ENCODE results near the gene PLCB4. TPM values are rescaled to one million over a fixed set of nuclear protein-coding genes. Genes with fewer than 3 reads are reported as not detected.

PLCB4 gene
- polyA plus RNA-seq, 1 donor (not counting 4 experiments of a cell fraction or from before 2014, with no cell fraction given) = 4.1 TPM

DNA sequence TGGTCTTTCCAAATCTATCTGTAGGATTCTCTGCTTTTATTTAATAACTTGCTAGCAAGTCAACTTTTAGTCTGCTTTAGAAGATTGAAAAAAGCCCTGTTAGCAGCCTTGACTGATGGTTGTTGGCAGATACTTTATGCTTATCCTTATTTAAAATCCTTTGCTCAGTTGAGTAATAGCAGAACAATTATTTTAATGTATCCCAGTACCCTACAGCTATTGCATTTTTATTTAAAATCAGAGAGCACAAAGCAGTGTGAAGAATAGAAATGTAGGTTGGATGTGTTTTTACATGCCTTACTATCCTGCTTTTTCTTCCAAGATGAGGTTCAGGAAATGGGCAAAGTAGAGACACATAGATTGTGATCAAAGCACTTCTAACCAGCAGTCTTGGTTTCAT lies 298.4 kb downstream of the PLCB4 start:
- Histone ChIP-seq H3K9ac (ENCODE audit: control insufficient read depth, extremely low read depth, insufficient read depth, low read length) (no peak overlapping the region), H3K9me3 (ENCODE audit: control insufficient read depth, low read depth, low read length) (no peaks in the 10 kb centered on the region), H3K36me3 (ENCODE audit: control insufficient read depth in 2 of 2, extremely low read depth in 1 of 2, insufficient read depth in 2 of 2, low read length in 2 of 2) (no peaks in the 10 kb centered on the region), H3K9me1 (ENCODE audit: control insufficient read depth, extremely low read depth, insufficient read depth, low read length) (no peaks in the 10 kb centered on the region), H4K20me1 (ENCODE audit: control insufficient read depth, extremely low read depth, insufficient read depth, low read length) (no peaks in the 10 kb centered on the region), H3K79me2 (ENCODE audit: control insufficient read depth, insufficient read depth, low read length) (no peaks in the 10 kb centered on the region), H3K4me3 (ENCODE audit: control insufficient read depth in 2 of 3, extremely low read depth in 1 of 3, insufficient read depth in 2 of 3, low read depth in 1 of 3, low read length in 3 of 3) (no peak overlapping the region), H3K27ac (ENCODE audit: control insufficient read depth, insufficient read depth, low read length) (no peak overlapping the region), H2AFZ (ENCODE audit: control insufficient read depth, low read length) (no peak overlapping the region), H3K4me2 (ENCODE audit: control insufficient read depth, extremely low read depth, insufficient read depth, low read depth, low read length) (no peak overlapping the region), H3K27me3 (ENCODE audit: control insufficient read depth, extremely low read depth, insufficient read depth, low read length) (no peaks in the 10 kb centered on the region), H3K4me1 (ENCODE audit: control insufficient read depth, extremely low read depth, insufficient read depth, low read length) (no peaks in the 10 kb centered on the region)
- no peak for DNase-seq (ENCODE audit: low read depth, low spot score)
- TF ChIP-seq, protein P1, sequence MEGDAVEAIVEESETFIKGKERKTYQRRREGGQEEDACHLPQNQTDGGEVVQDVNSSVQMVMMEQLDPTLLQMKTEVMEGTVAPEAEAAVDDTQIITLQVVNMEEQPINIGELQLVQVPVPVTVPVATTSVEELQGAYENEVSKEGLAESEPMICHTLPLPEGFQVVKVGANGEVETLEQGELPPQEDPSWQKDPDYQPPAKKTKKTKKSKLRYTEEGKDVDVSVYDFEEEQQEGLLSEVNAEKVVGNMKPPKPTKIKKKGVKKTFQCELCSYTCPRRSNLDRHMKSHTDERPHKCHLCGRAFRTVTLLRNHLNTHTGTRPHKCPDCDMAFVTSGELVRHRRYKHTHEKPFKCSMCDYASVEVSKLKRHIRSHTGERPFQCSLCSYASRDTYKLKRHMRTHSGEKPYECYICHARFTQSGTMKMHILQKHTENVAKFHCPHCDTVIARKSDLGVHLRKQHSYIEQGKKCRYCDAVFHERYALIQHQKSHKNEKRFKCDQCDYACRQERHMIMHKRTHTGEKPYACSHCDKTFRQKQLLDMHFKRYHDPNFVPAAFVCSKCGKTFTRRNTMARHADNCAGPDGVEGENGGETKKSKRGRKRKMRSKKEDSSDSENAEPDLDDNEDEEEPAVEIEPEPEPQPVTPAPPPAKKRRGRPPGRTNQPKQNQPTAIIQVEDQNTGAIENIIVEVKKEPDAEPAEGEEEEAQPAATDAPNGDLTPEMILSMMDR (optimal IDR thresholded peaks at IDR 0.05 in 1 of 3, IDR thresholded peaks at IDR 0.05 in 1 of 3, conservative IDR thresholded peaks at IDR 0.05 in 1 of 3; ENCODE audit: extremely low read depth in 1 of 3, insufficient read depth in 2 of 3, low read length in 3 of 3) = no peak
- no peak for TF ChIP-seq EZH2 (IDR thresholded peaks at IDR 0.05; ENCODE audit: low read length)
- dilution Hi-C loops (cut with MboI; ENCODE audit: extremely low pct_ligation_motif_present, low sequenced_read_pairs) = no loop called here
- FAIRE-seq = no peak

DNA sequence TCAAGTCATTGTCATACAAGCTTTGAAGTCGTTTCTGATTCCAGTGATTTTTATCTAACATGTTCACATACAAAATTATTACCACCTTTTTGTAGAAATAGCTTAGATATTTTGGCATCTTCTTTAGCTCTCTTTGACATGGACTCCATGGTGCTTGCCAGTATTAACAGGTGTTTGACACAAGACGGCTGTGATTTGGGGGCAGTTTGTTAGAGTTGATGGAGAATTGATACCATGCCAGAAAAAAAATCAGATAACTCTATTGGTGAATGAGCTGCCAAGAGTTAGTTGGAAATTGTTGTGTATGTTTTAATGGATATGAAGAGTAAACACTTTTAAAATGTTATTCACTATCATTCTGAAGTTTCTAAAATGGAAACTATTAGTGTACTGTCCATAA lies 298.9 kb downstream of the PLCB4 start:
- Histone ChIP-seq H3K9me3 (ENCODE audit: control insufficient read depth, low read depth, low read length) (no peaks in the 10 kb centered on the region), H3K9ac (ENCODE audit: control insufficient read depth, extremely low read depth, insufficient read depth, low read length) (no peak overlapping the region), H3K27ac (ENCODE audit: control insufficient read depth, insufficient read depth, low read length) (no peak overlapping the region), H3K36me3 (ENCODE audit: control insufficient read depth in 2 of 2, extremely low read depth in 1 of 2, insufficient read depth in 2 of 2, low read length in 2 of 2) (no peaks in the 10 kb centered on the region), H3K9me1 (ENCODE audit: control insufficient read depth, extremely low read depth, insufficient read depth, low read length) (no peaks in the 10 kb centered on the region), H3K4me1 (ENCODE audit: control insufficient read depth, extremely low read depth, insufficient read depth, low read length) (no peaks in the 10 kb centered on the region), H3K4me3 (ENCODE audit: control insufficient read depth in 2 of 3, extremely low read depth in 1 of 3, insufficient read depth in 2 of 3, low read depth in 1 of 3, low read length in 3 of 3) (no peak overlapping the region), H3K79me2 (ENCODE audit: control insufficient read depth, insufficient read depth, low read length) (no peaks in the 10 kb centered on the region), H3K4me2 (ENCODE audit: control insufficient read depth, extremely low read depth, insufficient read depth, low read depth, low read length) (no peak overlapping the region), H3K27me3 (ENCODE audit: control insufficient read depth, extremely low read depth, insufficient read depth, low read length) (no peaks in the 10 kb centered on the region), H2AFZ (ENCODE audit: control insufficient read depth, low read length) (no peak overlapping the region), H4K20me1 (ENCODE audit: control insufficient read depth, extremely low read depth, insufficient read depth, low read length) (no peaks in the 10 kb centered on the region)
- DNase-seq (ENCODE audit: low read depth, low spot score) (no peak), FAIRE-seq (no peak)
- dilution Hi-C loops (cut with MboI; ENCODE audit: extremely low pct_ligation_motif_present, low sequenced_read_pairs) = no loop called here
- no peak for TF ChIP-seq EZH2 (IDR thresholded peaks at IDR 0.05; ENCODE audit: low read length)
- TF ChIP-seq, protein P1 (optimal IDR thresholded peaks at IDR 0.05 in 1 of 3, IDR thresholded peaks at IDR 0.05 in 1 of 3, conservative IDR thresholded peaks at IDR 0.05 in 1 of 3; ENCODE audit: extremely low read depth in 1 of 3, insufficient read depth in 2 of 3, low read length in 3 of 3) = no peak
